OCI-LY1 (cell line): Measurements from ENCODE around the gene WWOX.

Experiments used
- H2AFZ ChIP-seq: fragments of 200-600 bp; sonication (generic), shearing (Covaris generic); 2 replicates; pipeline ENCODE4 v1.6.0; 2014; ENCODE audit warnings: antibody characterized with exemption, mild to moderate bottlenecking, low read length
- H3F3A ChIP-seq: fragments of 200-600 bp; sonication (generic), shearing (Covaris generic); 2 replicates; pipeline ENCODE4 v1.6.0; 2014; ENCODE audit warnings: mild to moderate bottlenecking, antibody characterized with exemption, low read length, moderate library complexity; ENCODE audit not compliant: insufficient read depth
- H3K27ac ChIP-seq: fragments of 200-600 bp; sonication (generic); 2 replicates; pipeline ENCODE4 v1.5.1; 2014; ENCODE audit warnings: low read length, mixed run types, mild to moderate bottlenecking, low read depth; ENCODE audit not compliant: poor library complexity, severe bottlenecking
- H3K27me3 ChIP-seq: fragments of 200-600 bp; sonication (generic); 2 replicates; pipeline ENCODE4 v1.6.0; 2014; ENCODE audit warnings: antibody characterized with exemption, mild to moderate bottlenecking, low read length, moderate library complexity; ENCODE audit not compliant: insufficient read depth
- H3K36me3 ChIP-seq: fragments of 200-600 bp; sonication (generic); 2 replicates; pipeline ENCODE4 v1.6.1; 2014; ENCODE audit warnings: mild to moderate bottlenecking, antibody characterized with exemption, low read length, moderate library complexity, mixed read lengths; ENCODE audit not compliant: insufficient read depth
- H3K4me1 ChIP-seq: fragments of 200-600 bp; sonication (generic); 2 replicates; pipeline ENCODE4 v1.5.1; 2014; ENCODE audit warnings: mild to moderate bottlenecking, low read length, moderate library complexity; ENCODE audit not compliant: insufficient read depth, severe bottlenecking
- H3K4me2 ChIP-seq: fragments of 200-600 bp; sonication (generic), shearing (Covaris generic); 2 replicates; pipeline ENCODE4 v1.6.1; 2014; ENCODE audit warnings: low read length
- H3K4me3 ChIP-seq: fragments of 200-600 bp; sonication (generic); 2 replicates; pipeline ENCODE4 v1.5.1; 2014; ENCODE audit warnings: low read length, low read depth, mild to moderate bottlenecking, mixed read lengths; ENCODE audit not compliant: poor library complexity, severe bottlenecking
- H3K79me2 ChIP-seq: fragments of 200-600 bp; shearing (Covaris generic); 2 replicates; pipeline ENCODE4 v1.6.1; 2016; ENCODE audit warnings: mixed run types, low read length, mixed read lengths; ENCODE audit not compliant: insufficient read depth
- H3K9ac ChIP-seq: fragments of 200-600 bp; sonication (generic), shearing (Covaris generic); 2 replicates; pipeline ENCODE4 v1.6.1; 2014; ENCODE audit warnings: mild to moderate bottlenecking, low read length, mixed read lengths
- H3K9me2 ChIP-seq: fragments of 200-600 bp; sonication (generic), shearing (Covaris generic); 2 replicates; pipeline ENCODE4 v1.6.1; 2014; ENCODE audit warnings: low read depth, mild to moderate bottlenecking, low read length, mixed read lengths
- H3K9me3 ChIP-seq: fragments of 200-600 bp; shearing (Covaris generic); 2 replicates; pipeline ENCODE4 v1.6.1; 2014; ENCODE audit warnings: low read length, mixed read lengths
- H4K20me1 ChIP-seq: fragments of 200-600 bp; sonication (generic), shearing (Covaris generic); 2 replicates; pipeline ENCODE4 v1.6.0; 2016; ENCODE audit warnings: mild to moderate bottlenecking, low read length; ENCODE audit not compliant: insufficient read depth
- CTCF ChIP-seq: fragments of 200-600 bp; sonication (generic), shearing (Covaris generic); IDR thresholded peaks from 2 replicates; pipeline ENCODE4 v1.5.1; 2017; ENCODE audit warnings: mild to moderate bottlenecking, antibody characterized with exemption, low read length, moderate library complexity, mixed read lengths
- EZH2 ChIP-seq: fragments of 200-600 bp; sonication (generic), shearing (Covaris generic); IDR thresholded peaks from 2 replicates; pipeline ENCODE4 v1.8.0; 2017; ENCODE audit warnings: borderline replicate concordance, mixed run types, mild to moderate bottlenecking, antibody characterized with exemption, low read length, moderate library complexity, mixed read lengths

WWOX gene

GRCh38 chr16:78218856-78219651 is 119.6 kb downstream of the WWOX start:
- Histone ChIP-seq H3K36me3 (no peaks in the 10 kb centered on the region; the same call in 1 of the 2 replicates), H3F3A (no peaks in the 10 kb centered on the region), H3K27me3 (no peaks in the 10 kb centered on the region), H3K4me2 (no peak overlapping the region), H3K27ac (no peak overlapping the region), H3K4me3 (no peak overlapping the region), H3K9me3 (no peaks in the 10 kb centered on the region), H3K9me2 (no peaks in the 10 kb centered on the region), H4K20me1 (no peaks in the 10 kb centered on the region), H2AFZ (no peak overlapping the region), H3K79me2 (no peaks in the 10 kb centered on the region), H3K9ac (no peak overlapping the region), H3K4me1 (no peaks in the 10 kb centered on the region)
- TF ChIP-seq EZH2 (no peak), CTCF (no peak)

GRCh38 chr16:78220571-78220970 is 121.1 kb downstream of the WWOX start:
- Histone ChIP-seq H3K4me3 (no peak overlapping the region), H3K27ac (no peak overlapping the region), H3F3A (no peaks in the 10 kb centered on the region), H3K4me2 (no peak overlapping the region), H3K27me3 (no peaks in the 10 kb centered on the region), H3K9me2 (no peaks in the 10 kb centered on the region), H4K20me1 (no peaks in the 10 kb centered on the region), H3K36me3 (no peaks in the 10 kb centered on the region; the same call in 1 of the 2 replicates), H3K4me1 (no peaks in the 10 kb centered on the region), H2AFZ (no peak overlapping the region), H3K79me2 (no peaks in the 10 kb centered on the region), H3K9ac (no peak overlapping the region), H3K9me3 (no peaks in the 10 kb centered on the region)
- TF ChIP-seq EZH2 (no peak), CTCF (no peak)

GRCh38 chr16:78221892-78222291 is 122.4 kb downstream of the WWOX start:
- Histone ChIP-seq H3K9me2 (no peaks in the 10 kb centered on the region), H3K4me2 (no peak overlapping the region), H3K9ac (no peak overlapping the region), H3K27me3 (no peaks in the 10 kb centered on the region), H3K79me2 (no peaks in the 10 kb centered on the region), H3K36me3 (no peaks in the 10 kb centered on the region; the same call in 1 of the 2 replicates), H3F3A (no peaks in the 10 kb centered on the region), H3K4me3 (no peak overlapping the region), H3K27ac (no peak overlapping the region), H3K4me1 (no peaks in the 10 kb centered on the region), H2AFZ (no peak overlapping the region), H3K9me3 (no peaks in the 10 kb centered on the region), H4K20me1 (no peaks in the 10 kb centered on the region)
- no peak for TF ChIP-seq CTCF
- no peak for TF ChIP-seq EZH2
